IMR-90 (cell line): ENCODE results near the gene MPPED1.

Experiments
- CTCF ChIP-seq: conservative IDR thresholded peaks from 2 replicates; pipeline ENCODE4 v1.5.1; 2012; ENCODE audit warnings: mild to moderate bottlenecking, low read depth, low read length, improper control_type of control experiment
- NFE2L2 ChIP-seq: fragments of 150-350 bp; IDR thresholded peaks from 2 replicates; pipeline ENCODE4 v1.6.1; 2016; ENCODE audit warnings: low read depth, mild to moderate bottlenecking, low read length
- POLR2A ChIP-seq: IDR thresholded peaks from 2 replicates; pipeline ENCODE4 v1.6.1; 2012; ENCODE audit warnings: mild to moderate bottlenecking, low read depth, low read length
- SMC3 ChIP-seq: fragments of 150-350 bp; IDR thresholded peaks from 2 replicates; pipeline ENCODE4 v1.6.1; 2016; ENCODE audit warnings: low read depth, mild to moderate bottlenecking, antibody characterized with exemption, low read length, moderate library complexity

DNA sequence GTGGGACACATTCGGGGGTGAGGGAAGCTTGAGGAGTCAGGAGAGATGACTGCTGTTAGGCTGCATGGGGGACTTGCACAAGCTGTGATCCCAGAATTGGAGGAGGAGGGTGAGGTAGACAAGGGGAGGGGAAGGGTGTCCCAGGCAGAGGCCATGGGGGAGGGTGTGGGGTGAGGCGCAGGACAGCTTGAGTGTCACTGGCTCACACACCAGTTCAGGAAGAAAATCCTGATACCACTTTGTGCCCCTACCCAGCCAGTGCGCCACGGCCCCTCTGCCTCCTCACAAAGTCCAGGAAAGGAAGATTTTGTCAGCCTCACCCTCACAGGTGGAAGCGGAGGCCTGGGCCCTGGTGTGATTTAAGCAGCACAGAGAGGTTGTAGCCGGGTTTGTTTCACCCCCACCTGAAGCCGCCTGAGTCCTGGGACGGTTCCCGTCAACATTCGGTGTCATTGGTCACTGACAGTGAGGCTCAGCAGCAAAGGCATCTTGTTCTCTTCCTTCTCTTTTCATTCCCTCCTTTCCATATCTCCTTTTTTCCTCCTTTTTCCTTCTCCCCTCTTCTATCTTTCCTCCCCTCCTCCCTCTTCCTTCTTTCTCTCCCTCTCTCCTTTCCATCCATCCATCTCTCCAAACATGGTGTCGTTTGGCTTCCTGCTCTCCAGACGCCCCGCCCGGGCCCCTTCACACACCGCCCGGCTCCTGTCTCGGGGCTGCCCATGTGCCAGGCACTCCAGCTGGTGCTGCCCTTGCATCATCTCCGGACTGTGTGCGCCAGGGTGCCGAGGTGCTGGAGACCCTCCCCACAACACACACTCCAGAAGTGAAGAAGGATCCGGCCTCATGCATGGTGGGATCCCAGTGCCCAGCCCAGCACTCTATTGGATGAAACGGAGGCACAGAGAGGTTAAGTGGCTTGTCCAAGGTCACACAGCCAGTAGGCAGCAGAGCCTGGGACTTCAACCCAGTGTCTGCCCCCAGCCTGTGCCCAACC, 89.3 kb downstream of the MPPED1 start:
- TF ChIP-seq CTCF (no peak), POLR2A (no peak), NFE2L2 (no peak), SMC3 (no peak)
